NT2/D1 (cell line): ENCODE measurements around the gene CTTNBP2.

Experiments
- DNase-seq: peaks from one replicate; pipeline ENCODE4 v3.0.0-alpha.2; 2011; ENCODE audit warnings: low read depth, low spot score
- H3K27me3 ChIP-seq: 2 replicates; pipeline ENCODE4 v1.6.0; 2011; ENCODE audit warnings: mild to moderate bottlenecking; ENCODE audit not compliant: insufficient read length, insufficient read depth
- H3K36me3 ChIP-seq: 2 replicates; pipeline ENCODE4 v1.6.1; 2011; ENCODE audit warnings: mild to moderate bottlenecking, low read length, mixed read lengths; ENCODE audit not compliant: insufficient read depth, insufficient read length
- H3K4me1 ChIP-seq: 2 replicates; pipeline ENCODE4 v1.5.1; 2011; ENCODE audit not compliant: insufficient read depth, insufficient read length
- H3K4me3 ChIP-seq: 2 replicates; pipeline ENCODE4 v1.5.1; 2011; ENCODE audit warnings: low read depth; ENCODE audit not compliant: insufficient read length
- H3K9ac ChIP-seq: 2 replicates; pipeline ENCODE4 v1.6.0; 2011; ENCODE audit warnings: low read depth; ENCODE audit not compliant: insufficient read length
- H3K9me3 ChIP-seq: 2 replicates; pipeline ENCODE4 v1.5.1; 2011; ENCODE audit warnings: mild to moderate bottlenecking, low read length; ENCODE audit not compliant: insufficient read depth
- SUZ12 ChIP-seq: IDR thresholded peaks from 2 replicates; pipeline ENCODE4 v1.6.1; 2011; ENCODE audit not compliant: insufficient read length, insufficient read depth; ENCODE audit errors: extremely low read depth
- YY1 ChIP-seq: IDR thresholded peaks from 2 replicates; pipeline ENCODE4 v1.6.1; 2011; ENCODE audit not compliant: insufficient read length, insufficient read depth
- ZNF274 ChIP-seq: IDR thresholded peaks from 2 replicates; pipeline ENCODE4 v1.6.1; 2011; ENCODE audit warnings: mild to moderate bottlenecking, low read depth, low read length

Gene CTTNBP2

GRCh38 chr7:117819558-117819957 is 53.7 kb downstream of the CTTNBP2 start:
- H3K4me1 ChIP-seq, result no peaks in the 10 kb centered on the region
- no peak overlapping the region for H3K4me3 ChIP-seq
- DNase-seq, result no peak
- H3K27me3 ChIP-seq, result no peaks in the 10 kb centered on the region
- H3K9me3 ChIP-seq, result no peaks in the 10 kb centered on the region
- H3K36me3 ChIP-seq, result no peaks in the 10 kb centered on the region
- no peak overlapping the region for H3K9ac ChIP-seq
- TF ChIP-seq SUZ12, result no peak

- TF ChIP-seq SUZ12, result no peak
- no peak for TF ChIP-seq ZNF274
- no peak for TF ChIP-seq YY1
- Histone ChIP-seq H3K9ac (no peak overlapping the region), H3K36me3 (no peaks in the 10 kb centered on the region), H3K4me1 (no peaks in the 10 kb centered on the region), H3K9me3 (no peaks in the 10 kb centered on the region), H3K27me3 (no peaks in the 10 kb centered on the region), H3K4me3 (no peak overlapping the region)
- no peak for DNase-seq
Observed at GRCh38 chr7:117818232-117818631, 55.0 kb downstream of the CTTNBP2 start.

GRCh38 chr7:117816727-117817126 is 56.5 kb downstream of the CTTNBP2 start:
- no peaks in the 10 kb centered on the region for H3K36me3 ChIP-seq
- DNase-seq, result no peak
- H3K27me3 ChIP-seq, result no peaks in the 10 kb centered on the region
- H3K9ac ChIP-seq, result no peak overlapping the region
- no peaks in the 10 kb centered on the region for H3K4me1 ChIP-seq
- TF ChIP-seq YY1 (no peak), ZNF274 (no peak), SUZ12 (no peak)
- no peaks in the 10 kb centered on the region for H3K9me3 ChIP-seq
- H3K4me3 ChIP-seq, result no peak overlapping the region

GRCh38 chr7:117811696-117812095 is 61.5 kb downstream of the CTTNBP2 start:
- DNase-seq, result no peak
- Histone ChIP-seq H3K9ac (no peak overlapping the region), H3K4me3 (no peak overlapping the region), H3K9me3 (no peaks in the 10 kb centered on the region), H3K27me3 (no peaks in the 10 kb centered on the region), H3K36me3 (no peaks in the 10 kb centered on the region), H3K4me1 (no peaks in the 10 kb centered on the region)
- TF ChIP-seq ZNF274 (no peak), SUZ12 (no peak), YY1 (no peak)

- Histone ChIP-seq H3K27me3 (no peaks in the 10 kb centered on the region), H3K9ac (no peak overlapping the region), H3K4me3 (no peak overlapping the region), H3K36me3 (no peaks in the 10 kb centered on the region), H3K4me1 (no peaks in the 10 kb centered on the region), H3K9me3 (no peaks in the 10 kb centered on the region)
- peak; percentile 22 for DNase-seq
- TF ChIP-seq ZNF274 (no peak), SUZ12 (no peak), YY1 (no peak)
Observed at GRCh38 chr7:117810642-117811512, 62.4 kb downstream of the CTTNBP2 start.

GRCh38 chr7:117809958-117810357 is 63.3 kb downstream of the CTTNBP2 start:
- H3K27me3 ChIP-seq, result no peaks in the 10 kb centered on the region
- TF ChIP-seq SUZ12 (no peak), ZNF274 (no peak), YY1 (no peak)
- DNase-seq, result no peak
- no peaks in the 10 kb centered on the region for H3K9me3 ChIP-seq
- no peaks in the 10 kb centered on the region for H3K4me1 ChIP-seq
- H3K36me3 ChIP-seq, result no peaks in the 10 kb centered on the region
- H3K9ac ChIP-seq, result no peak overlapping the region
- no peak overlapping the region for H3K4me3 ChIP-seq

GRCh38 chr7:117808910-117809705 is 64.1 kb downstream of the CTTNBP2 start:
- TF ChIP-seq YY1, result no peak
- no peak for TF ChIP-seq SUZ12
- TF ChIP-seq ZNF274, result no peak
- Histone ChIP-seq H3K9me3 (no peaks in the 10 kb centered on the region), H3K27me3 (no peaks in the 10 kb centered on the region), H3K4me3 (no peak overlapping the region), H3K9ac (no peak overlapping the region), H3K4me1 (no peaks in the 10 kb centered on the region), H3K36me3 (no peaks in the 10 kb centered on the region)
- no peak for DNase-seq
